RWPE1 (cell line): ENCODE measurements around the gene ODR4.
"Not testable (repeated sequence)": the region's sequence is repeated elsewhere in the genome, so short reads cannot be mapped to it uniquely, and the experiment has no call there.

ENCODE experiments used
- CTCF ChIA-PET: fragments of 350-600 bp; sonication (Branson Sonifier 250); formaldehyde crosslinking; extraction: SDS; loops from one replicate; lab custom pipeline; 2021; lab: Yijun Ruan, JAX
- POLR2A ChIA-PET: fragments of 400-600 bp; formaldehyde crosslinking; extraction: SDS; loops from one replicate; lab custom pipeline; 2020; ENCODE audit warnings: antibody characterized with exemption; ENCODE audit not compliant: low non-redundant PET; lab: Yijun Ruan, JAX
- DNase-seq: peaks from one replicate; pipeline ENCODE4 v3.0.0; 2012; ENCODE audit warnings: low spot score
- H3K27ac ChIP-seq: fragments of 450-650 bp; 2 replicates; pipeline ENCODE4 v1.5.1; 2017
- CTCF ChIP-seq: fragments of 450-650 bp; conservative IDR thresholded peaks from 2 replicates; pipeline ENCODE4 v1.5.1; 2017; ENCODE audit warnings: low read depth, mild to moderate bottlenecking

The ODR4 gene

GRCh38 chr1:186440584-186440983 lies 64.9 kb downstream of the ODR4 start:
- no peak overlapping the region for H3K27ac ChIP-seq
- TF ChIP-seq CTCF, result no peak
- POLR2A ChIA-PET, result no interaction called here
- CTCF ChIA-PET, result no interaction called here
- peak; percentile 49 for DNase-seq

GRCh38 chr1:186442651-186443375 lies 67.2 kb downstream of the ODR4 start:
- TF ChIP-seq CTCF, result no peak
- ChIA-PET POLR2A (no interaction called here), CTCF (interaction anchor here (0.6 kb wide), 1 partner anchor 37 kb away, joined by 6 read pairs; no protein-coding TSS in a partner anchor)
- no peak overlapping the region for H3K27ac ChIP-seq
- no peak for DNase-seq

GRCh38 chr1:186443638-186444037 lies 68.0 kb downstream of the ODR4 start:
- ChIA-PET POLR2A (no interaction called here), CTCF (no interaction called here)
- no peak for TF ChIP-seq CTCF
- DNase-seq, result no peak
- no peak overlapping the region for H3K27ac ChIP-seq

GRCh38 chr1:186446152-186446551 lies 70.5 kb downstream of the ODR4 start:
- POLR2A ChIA-PET, result no interaction called here
- H3K27ac ChIP-seq, result no peak overlapping the region
- TF ChIP-seq CTCF, result no peak
- CTCF ChIA-PET, result no interaction called here
- DNase-seq, result no peak

GRCh38 chr1:186454981-186455380 lies 79.3 kb downstream of the ODR4 start:
- CTCF ChIA-PET, result interaction anchor here (1.1 kb wide), 1 partner anchor 27 kb away, joined by 3 read pairs; no protein-coding TSS in a partner anchor
- H3K27ac ChIP-seq, result no peak overlapping the region
- POLR2A ChIA-PET, result no interaction called here
- no peak for TF ChIP-seq CTCF
- no peak for DNase-seq

GRCh38 chr1:186456729-186457255 lies 81.2 kb downstream of the ODR4 start:
- no peak for DNase-seq
- no peak overlapping the region for H3K27ac ChIP-seq
- ChIA-PET CTCF (interaction anchor here (0.7 kb wide), 1 partner anchor 82 kb away, joined by 3 read pairs; the partner anchor contains the start of gene TPR), POLR2A (no interaction called here)
- TF ChIP-seq CTCF, result no peak

- CTCF ChIA-PET, H3K27ac ChIP-seq, DNase-seq, POLR2A ChIA-PET: not testable (repeated sequence)
Measured at GRCh38 chr1:186459161-186459560, 83.5 kb downstream of the ODR4 start.
